NCI-H1436 treated with DMSO at 0.1 percent for 48 hours (cell line): Measurements from ENCODE around the gene PYGM.

Experiments
- DNase-seq: peaks from one replicate; lab custom pipeline; 2025; lab: John Stamatoyannopoulos, UW

The PYGM gene

DNA sequence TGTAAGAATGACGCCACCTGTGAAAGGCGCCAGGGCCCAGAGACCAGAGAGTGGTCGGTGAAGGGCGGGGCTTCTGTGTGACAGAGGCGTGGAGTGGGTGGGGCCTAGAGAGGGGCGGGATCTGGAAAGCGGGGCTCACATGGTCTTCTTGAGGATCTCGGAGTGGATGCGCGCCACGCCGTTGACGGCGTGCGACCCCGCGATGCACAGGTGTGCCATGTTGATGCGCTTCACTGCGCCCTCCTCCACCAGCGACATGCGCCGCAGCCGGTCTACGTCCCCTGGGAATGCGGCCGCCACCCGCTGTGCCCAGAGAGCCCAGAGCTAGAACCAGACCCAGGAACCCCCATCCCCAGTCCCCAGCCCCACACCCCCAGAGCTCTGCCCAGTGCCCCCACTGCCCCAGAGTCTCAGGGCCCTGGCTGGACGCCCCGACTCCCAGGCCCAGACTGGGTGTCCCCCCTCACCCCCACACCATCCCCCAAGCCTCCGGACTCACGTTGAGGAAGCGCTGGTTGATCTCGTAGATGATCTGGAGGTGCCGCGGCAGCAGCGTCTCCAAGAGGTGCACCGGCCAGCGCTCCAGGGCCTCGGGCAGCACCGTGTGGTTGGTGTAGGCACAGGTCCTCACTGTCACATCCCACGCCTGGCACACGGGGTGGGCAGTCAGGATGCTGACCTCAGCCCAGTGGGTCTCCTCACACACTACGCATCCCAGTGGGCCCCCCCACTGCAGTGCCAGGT lies 6.2 kb downstream of the PYGM start:
- no peak for DNase-seq

GRCh38 chr11:64753019-64753379 lies 6.8 kb downstream of the PYGM start:
- no peak for DNase-seq

- DNase-seq: no peak
Observed at GRCh38 chr11:64752175-64752970, 7.4 kb downstream of the PYGM start.

- no peak for DNase-seq
Observed at GRCh38 chr11:64751580-64751979, 8.2 kb downstream of the PYGM start.

DNA sequence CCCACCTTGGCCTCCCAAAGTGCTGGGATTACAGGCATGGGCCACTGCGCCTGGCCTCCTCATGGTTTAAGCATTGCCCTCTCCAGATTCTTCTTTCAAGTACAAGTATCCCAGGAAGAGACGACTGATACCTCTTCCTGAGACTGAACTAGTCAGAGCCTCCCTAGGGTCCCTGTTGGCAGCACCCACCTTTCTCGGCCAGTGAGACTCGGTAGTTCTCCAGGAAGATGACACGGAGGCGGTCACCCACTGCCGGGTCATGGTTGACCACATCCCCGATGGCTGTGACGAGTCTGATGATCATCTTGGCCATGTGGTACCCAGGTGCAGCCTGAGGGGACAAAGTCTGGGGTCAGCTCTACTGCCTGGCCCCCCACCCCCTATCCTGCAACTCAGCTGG lies 8.6 kb downstream of the PYGM start:
- no peak for DNase-seq

- DNase-seq: no peak
Observed at GRCh38 chr11:64750361-64751054, 9.3 kb downstream of the PYGM start.

- no peak for DNase-seq
Observed at GRCh38 chr11:64747961-64748665, 11.7 kb downstream of the PYGM start.

- no peak for DNase-seq
Observed at GRCh38 chr11:64746486-64746885, 13.3 kb downstream of the PYGM start.

GRCh38 chr11:64745521-64746328 lies 14.0 kb downstream of the PYGM start:
- DNase-seq: no peak

- DNase-seq: no peak
Observed at GRCh38 chr11:64745189-64745520, 14.6 kb downstream of the PYGM start.

GRCh38 chr11:64744544-64745188 lies 15.1 kb downstream of the PYGM start:
- no peak for DNase-seq

- no peak for DNase-seq
Observed at GRCh38 chr11:64743591-64744543, 15.9 kb downstream of the PYGM start, which contains the start of gene RASGRP2. Gene RASGRP2 (minus strand): TSS chr11:64744142. CDS start chr11:64742866, 1,276 bp downstream.

DNA sequence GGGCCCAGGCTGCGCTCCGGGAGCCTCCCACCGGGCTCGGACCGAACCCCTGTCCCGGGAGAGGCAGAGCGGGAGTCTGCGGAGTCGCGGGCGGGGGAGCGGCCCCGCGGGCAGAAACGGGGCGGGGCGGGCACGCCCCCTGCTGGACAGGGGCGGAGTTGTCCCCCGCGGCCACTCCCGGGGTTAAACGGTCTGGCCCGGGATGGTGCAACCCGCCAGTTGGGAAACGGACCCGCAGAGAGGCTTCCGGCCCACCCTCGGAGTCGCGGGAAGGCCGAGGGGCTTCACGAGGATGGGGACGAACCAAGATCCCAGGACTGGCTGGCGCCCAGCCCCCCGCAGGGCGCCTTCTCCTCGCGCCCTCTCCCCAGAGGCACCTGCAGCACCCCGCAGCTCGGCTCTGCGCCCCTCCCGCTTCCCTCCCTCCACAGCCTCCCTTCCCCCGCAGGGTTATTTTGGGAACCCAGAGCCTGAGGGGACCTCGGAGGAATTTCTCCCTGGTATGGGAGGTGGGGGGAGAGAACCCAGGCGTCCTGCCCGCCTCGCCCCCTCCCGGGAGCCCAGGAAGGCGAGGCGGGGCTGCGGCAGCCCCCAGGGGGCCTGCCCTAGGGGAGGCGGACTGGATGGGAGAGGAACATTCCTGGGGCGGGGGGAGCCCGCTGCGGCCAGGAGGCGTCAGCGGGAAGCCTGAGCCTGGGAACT lies 16.7 kb downstream of the PYGM start:
- no peak for DNase-seq

DNA sequence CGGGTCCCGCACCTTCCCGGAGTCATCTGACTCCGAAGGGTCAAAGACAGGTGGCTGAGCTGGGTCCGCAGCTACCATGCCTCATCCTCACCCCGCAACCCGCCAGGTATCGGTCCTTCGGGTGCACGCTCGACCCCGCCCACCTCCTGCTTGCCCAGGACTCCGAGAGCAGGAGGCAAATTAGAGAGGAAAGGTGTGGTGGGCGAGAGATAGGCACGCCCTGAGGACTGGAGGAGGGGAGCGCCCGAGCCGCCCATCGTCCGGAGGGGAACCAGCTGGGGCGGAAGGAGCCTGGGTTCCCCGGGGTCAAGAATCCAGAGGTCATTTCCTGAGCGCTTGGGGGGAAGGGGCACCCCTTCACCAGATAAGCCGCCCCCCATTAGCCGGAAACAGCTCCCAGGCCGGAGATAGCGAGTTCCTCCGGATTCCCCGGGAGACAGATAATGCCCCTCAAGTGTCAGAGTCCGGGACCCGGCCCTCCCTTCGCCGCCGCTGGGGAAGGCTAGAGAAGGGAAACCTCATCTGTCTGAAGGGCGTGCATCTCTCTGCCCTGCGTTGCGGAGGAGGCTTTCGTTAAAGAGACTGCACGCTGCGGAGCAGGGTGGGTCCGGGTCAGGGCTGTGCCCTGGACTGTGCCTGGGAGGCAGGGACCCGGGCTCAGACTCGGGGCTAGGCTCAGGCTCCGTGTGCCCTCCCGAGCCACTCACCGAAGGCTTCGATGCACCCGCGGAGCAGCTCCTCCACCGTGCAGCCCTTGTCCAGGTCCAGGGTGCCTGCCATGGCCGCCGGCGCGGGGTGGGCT lies 17.5 kb downstream of the PYGM start:
- DNase-seq: no peak

DNA sequence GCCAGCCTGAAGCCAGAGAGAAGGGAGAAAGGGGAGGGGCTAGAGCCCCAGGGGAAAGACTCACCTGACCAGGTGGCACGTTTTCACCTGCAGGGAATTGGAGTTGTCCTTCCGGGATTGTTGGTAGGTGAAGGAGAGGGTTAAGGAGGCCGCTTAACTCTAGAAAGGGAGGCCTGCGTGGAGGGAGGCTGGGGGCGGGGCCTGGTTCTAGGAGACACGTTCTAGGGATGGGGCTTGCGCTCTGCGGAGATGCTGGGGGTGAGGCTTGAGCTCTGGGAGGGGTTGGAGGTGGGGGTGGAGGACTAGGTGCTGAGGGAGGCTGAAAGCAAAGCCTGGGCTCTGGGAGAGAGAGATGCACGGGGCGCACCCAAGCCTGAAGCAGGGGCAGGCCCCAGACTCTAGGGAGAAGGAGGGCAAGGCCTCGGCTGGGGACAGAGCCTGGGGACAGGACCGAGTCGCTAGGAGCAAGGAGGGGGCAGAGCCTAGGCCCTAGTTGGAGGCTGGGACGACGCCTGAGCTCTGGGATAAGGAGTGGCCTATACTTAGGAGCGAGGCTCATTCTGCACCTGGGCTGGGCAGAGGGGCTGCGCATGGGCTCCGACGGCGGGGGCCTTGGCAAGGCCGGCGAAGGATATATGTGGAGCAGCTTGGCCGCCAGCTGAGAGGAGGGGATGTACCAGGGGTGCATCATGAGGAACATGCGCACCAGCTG lies 18.2 kb downstream of the PYGM start:
- no peak for DNase-seq

- DNase-seq: no peak
Observed at GRCh38 chr11:64739871-64740270, 19.9 kb downstream of the PYGM start.

DNA sequence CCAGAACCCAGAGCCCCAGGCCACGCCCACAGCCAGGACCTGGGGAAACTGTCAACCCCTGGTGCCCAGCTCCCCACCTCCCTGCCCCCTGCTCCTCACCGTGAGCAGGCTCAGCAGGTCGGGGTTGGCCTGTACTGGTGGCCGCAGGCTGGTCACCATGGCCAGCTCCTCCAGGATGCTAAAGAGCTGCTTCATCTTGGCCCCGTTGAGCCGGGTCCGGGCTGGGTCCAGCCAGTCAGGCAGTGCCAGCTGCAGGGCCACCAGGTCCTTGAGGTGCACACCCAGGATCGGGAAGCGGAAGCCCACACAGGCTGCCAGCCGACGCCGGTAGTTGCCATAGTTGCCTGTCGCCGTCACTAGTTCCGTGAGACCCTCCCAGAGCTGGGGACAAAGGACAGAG lies 23.1 kb downstream of the PYGM start:
- no peak for DNase-seq
